GM19372 (cell line): ENCODE data around the gene ATG14.
"Not testable (repeated sequence)": the region's sequence is repeated elsewhere in the genome, so short reads cannot be mapped to it uniquely, and the experiment has no call there.

ENCODE experiments used
- ATAC-seq: cut with Tn5 transposase; IDR thresholded peaks from one replicate; pipeline ENCODE4 v1.9.1; 2021; ENCODE audit warnings: mild to moderate bottlenecking, low read depth, moderate library complexity; ENCODE audit not compliant: unreplicated experiment

Gene ATG14

DNA sequence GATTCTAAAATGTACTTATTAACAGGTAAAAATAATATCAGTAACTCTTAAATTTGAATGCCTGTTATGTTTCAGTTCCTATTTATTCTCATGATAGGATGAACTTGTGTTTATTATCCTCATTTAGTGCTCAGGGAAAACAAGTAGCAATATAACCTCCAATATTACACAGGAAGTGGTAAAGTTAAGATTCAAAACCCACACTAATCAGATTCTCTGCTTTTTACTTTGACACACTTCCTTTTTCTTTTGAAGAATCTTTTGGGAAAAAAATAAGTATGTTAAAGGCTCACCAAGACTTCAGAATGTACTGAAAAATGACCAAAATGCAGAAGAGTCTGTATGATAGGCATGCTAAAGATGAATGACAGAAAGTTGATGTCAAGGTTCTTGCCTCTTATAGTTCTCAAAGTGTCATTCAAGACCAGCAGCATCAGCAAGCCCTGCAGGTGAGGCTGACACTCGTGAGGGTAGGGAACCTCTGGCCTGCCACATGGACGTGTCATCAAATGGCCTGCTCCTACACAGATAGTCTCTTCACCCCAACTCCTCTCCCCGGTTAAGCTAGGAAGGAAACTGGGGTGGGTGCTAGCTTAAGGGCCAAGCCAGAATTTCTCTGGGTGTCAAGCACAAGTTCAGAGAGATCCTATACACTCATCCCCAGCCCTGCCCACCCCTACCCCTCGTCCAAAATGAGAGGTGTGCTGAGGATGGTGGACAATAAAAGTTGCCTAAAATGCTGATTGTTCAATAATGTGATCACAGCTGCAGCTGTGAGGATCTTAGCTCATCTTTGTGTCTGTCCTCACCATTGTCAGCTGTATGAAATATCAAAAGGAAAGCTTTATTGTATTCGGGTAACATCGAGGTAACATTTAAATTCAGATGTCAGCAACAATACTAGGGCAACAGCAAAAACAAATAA, 22.5 kb upstream of the ATG14 start:
- ATAC-seq = no peak

GRCh38 chr14:55432628-55433027, 21.0 kb upstream of the ATG14 start:
- no peak for ATAC-seq

- peak; percentile 79 for ATAC-seq
These were observed 18.5 kb upstream of the ATG14 start for GRCh38 chr14:55430024-55430690.

DNA sequence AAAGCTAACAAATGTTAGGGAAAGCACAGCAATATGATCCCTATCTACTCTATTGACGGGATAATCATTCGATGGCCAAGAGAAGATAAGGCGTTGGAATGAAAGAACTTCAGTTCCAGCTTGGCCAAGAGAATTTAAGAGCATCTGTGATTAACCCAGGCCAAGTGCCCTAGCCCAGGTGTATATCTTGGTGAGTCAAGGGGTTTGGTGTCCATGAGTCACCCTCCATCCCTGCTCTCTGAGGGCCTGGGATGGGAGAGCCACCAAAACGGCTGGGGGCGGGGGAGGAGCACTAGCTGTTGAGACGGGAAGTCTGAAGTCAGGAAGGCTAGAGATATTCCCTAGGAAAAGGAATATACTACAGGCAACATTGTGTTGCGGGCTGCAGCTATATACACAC, 15.8 kb upstream of the ATG14 start:
- ATAC-seq = no peak

- no peak for ATAC-seq
These were observed 15.3 kb upstream of the ATG14 start for GRCh38 chr14:55426891-55427290.

- no peak for ATAC-seq
These were observed 13.5 kb upstream of the ATG14 start for GRCh38 chr14:55425091-55425490.

DNA sequence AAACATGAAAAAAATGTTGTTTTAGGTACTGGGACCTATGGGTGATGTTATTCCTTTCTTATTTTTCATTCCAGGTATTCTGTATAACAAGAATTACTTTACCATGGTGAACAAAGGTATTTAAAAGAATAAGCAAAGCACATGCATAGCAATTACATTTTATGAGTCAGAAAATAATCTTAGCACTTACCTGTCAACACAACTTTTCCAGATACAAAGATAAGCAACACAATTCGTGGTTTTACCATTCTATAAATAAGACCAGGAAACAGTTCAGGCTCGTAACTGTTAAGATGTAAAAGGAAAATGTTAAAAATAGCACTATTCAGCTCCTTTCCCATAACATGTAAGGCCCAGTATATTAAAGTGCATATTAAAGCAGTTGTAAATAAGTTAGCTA, 12.3 kb upstream of the ATG14 start:
- ATAC-seq = no peak

- not testable (repeated sequence) for ATAC-seq
These were observed 10.7 kb upstream of the ATG14 start for GRCh38 chr14:55422338-55422737.

GRCh38 chr14:55419663-55420062, 8.0 kb upstream of the ATG14 start:
- no peak for ATAC-seq

DNA sequence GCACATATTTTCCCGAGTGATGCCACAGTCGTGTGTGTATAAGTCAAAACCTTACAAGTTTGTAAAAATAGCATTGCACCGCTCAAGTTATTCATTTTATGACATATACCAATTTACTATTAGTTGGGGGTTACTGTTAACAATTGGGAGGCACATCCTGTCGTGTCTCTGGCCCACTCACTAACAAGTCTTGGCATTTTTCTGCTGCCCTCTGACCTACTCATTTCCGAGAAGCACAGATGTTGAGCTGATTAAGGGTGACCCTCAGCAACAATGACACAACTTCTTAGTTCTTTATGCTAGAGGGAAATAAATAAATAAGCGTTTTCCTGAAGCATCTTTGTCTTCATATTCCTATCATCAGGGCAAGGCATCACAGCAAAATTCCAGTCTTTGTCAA, 6.8 kb upstream of the ATG14 start:
- no peak for ATAC-seq

DNA sequence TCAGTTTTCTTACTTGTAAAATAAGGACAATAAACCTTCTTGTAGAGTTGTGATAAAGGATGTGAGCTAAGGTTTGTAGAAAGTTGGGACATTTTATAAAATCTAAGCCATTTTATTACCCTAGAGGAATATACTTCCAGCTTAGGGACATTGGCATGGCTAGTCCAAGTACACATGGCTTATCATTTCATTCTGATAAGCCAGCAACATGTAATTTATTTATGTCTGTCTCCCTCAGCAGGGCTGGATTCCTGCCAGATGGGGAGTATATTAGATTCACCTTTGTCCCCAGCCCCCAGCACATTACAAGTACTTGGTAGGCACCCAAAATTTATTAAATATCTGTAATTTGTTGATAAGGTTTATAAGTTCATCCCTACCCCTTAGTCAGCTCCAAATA, 6.3 kb upstream of the ATG14 start:
- ATAC-seq = no peak

GRCh38 chr14:55416866-55417265, 5.2 kb upstream of the ATG14 start:
- no peak for ATAC-seq

DNA sequence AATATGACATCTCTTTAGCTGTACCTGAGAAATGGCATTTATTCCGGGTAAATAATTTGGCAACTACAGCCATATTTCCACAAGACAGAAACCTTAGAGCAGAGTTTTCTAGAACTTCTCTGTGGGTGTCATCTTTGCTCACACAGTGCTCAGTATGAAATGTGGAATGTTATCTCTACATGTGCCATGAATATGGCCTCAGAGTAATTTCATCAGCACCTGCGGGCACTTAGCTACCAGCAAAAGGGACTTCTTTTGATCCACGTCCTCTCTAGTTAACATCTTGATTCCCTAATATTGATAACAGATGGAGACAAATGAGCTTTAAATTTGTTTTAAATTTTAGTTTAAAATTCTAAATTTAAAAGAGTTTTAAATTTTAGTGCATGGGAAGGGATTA, 2.9 kb upstream of the ATG14 start:
- ATAC-seq = no peak

GRCh38 chr14:55412676-55413075, 1.0 kb upstream of the ATG14 start:
- ATAC-seq = no peak

- ATAC-seq = no peak
These were observed 754 bp downstream of the ATG14 start for GRCh38 chr14:55410876-55411275.

DNA sequence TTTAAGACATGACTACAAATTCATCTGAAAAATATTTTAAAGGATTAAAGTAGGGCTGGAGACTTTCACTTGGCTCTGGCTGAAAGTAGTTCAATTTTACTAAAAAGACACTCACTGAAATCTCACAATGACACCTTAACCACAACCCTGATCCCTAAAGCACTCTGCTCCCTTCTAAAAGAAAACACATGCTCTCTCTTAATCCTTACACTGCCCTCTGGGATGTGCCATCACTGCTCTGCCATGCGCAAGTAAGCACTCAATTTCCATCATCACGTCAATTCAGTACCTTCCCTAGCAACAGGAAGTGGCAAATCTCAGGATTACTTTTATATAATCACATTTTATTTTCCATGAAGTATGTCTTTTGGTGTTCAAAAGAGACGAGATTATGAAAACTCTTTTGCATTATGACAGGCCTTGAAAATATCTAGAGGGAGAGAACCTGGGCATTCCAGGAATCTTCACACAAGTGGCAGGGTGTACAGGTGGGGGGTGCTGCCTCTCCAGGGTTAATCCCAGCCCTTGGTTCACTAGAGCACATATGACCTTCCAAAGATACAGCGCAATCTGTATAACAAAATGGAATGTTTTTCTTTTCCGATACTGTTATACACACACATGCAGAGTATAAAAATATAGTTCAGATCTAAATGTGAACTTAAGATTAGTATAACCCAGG, 7.3 kb downstream of the ATG14 start:
- ATAC-seq = no peak

DNA sequence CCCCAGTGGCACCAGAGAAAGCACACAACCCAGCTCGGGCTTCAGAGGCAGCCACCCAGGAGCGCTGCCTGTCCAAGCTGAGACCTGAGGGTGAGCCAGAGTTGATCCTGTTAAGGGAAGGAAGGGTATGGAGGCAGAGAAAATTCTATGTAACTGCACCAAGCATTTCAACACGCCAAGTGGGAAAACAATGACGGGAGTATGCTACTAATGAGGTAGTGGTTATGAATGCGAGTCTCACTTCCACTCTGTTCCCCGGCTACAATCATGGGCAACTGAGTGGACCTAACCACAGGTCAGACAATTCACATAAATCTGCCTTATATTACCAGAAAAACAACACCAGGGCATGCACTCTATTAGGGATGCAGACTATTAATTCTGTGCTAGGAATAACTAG, 9.9 kb downstream of the ATG14 start:
- no peak for ATAC-seq

GRCh38 chr14:55399852-55400251, 11.8 kb downstream of the ATG14 start:
- no peak for ATAC-seq

GRCh38 chr14:55399183-55399582, 12.4 kb downstream of the ATG14 start:
- ATAC-seq = no peak

- ATAC-seq = no peak
These were observed 13.0 kb downstream of the ATG14 start for GRCh38 chr14:55398679-55399078.

DNA sequence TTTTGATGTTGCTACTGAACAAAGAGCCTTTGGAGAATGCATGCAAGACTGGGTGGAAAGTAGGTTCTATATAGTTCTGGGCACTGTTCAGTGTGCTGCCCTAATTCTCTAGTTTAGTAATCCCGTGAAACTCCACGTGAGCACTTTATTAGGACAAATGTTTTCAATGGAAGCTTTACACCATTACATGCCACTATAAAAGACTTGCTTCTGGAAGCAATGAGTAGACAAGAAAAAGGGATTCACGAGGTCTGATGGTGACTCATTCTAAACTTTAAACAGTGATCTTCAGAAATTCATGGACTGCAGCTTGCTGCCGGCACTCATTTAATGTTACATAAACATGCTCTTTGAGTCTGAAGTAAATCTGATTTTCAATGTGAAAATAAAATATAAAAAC, 22.3 kb downstream of the ATG14 start:
- no peak for ATAC-seq
